HS-27A (cell line): ENCODE results near the gene CMKLR1.

Experiments
- DNase-seq: peaks from one replicate; pipeline ENCODE4 v3.0.0-alpha.2; 2012; ENCODE audit warnings: low read depth, missing footprints

CMKLR1 gene

DNA sequence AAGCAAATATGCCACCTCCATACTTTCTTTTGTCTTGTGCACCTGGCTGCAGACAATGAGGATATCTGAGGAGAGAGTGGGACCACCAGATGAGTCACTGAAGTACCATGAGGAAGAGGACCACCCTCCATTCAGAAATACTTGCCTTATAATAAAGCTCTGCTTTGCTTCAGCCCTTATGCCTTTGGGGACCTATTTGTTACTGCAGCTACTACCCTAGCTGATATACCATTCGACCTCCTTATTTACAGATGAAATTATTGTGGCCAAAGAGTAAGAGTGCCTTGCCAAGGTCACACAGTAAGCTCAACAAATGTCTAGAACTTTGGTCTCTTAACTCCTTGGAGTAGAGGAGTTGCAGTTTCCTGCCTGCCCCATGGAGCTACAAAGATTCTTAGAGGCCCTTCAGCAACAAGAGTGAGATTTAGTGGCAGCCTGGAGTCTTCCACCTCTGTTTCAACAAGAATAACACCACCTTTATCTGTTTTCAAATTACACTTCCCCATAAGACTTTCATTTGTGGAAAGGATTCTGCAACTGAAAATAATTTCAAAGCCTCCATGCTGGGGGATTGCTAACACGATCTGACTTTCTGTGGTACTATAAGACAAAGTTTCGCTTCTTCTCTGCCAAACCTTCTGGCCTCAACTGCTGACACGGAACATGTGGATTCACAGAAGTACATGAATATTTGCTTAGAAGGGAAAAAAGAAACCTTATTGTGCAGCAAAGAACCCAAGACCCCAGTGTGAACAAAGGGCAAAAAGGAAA is 3.6 kb downstream of the CMKLR1 start:
- DNase-seq: no peak

- DNase-seq: no peak
Observed at GRCh38 chr12:108333898-108334699, 5.0 kb downstream of the CMKLR1 start.

- DNase-seq: no peak
Observed at GRCh38 chr12:108332791-108333382, 6.2 kb downstream of the CMKLR1 start.

DNA sequence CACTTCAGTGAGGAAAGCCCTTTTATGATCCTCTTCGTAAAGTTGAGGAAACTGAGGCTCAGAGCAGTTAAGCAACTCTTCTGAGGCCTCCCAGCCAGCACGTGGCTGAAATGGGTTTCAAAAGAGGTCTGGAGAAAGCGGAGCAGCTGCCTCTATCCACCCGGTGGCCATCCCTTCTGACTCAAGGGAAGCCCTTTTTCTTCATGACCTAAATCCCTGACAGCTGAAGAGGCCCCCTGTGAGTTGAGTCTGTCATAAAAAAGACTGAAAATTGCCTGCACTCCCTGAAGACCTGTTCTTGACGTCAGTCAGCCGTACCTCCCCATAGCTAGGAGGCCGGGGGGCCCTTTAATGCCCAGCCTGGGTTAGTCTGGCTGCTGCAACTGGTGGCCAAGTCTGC is 10.7 kb downstream of the CMKLR1 start:
- no peak for DNase-seq

- no peak for DNase-seq
Observed at GRCh38 chr12:108327621-108328344, 11.3 kb downstream of the CMKLR1 start.

DNA sequence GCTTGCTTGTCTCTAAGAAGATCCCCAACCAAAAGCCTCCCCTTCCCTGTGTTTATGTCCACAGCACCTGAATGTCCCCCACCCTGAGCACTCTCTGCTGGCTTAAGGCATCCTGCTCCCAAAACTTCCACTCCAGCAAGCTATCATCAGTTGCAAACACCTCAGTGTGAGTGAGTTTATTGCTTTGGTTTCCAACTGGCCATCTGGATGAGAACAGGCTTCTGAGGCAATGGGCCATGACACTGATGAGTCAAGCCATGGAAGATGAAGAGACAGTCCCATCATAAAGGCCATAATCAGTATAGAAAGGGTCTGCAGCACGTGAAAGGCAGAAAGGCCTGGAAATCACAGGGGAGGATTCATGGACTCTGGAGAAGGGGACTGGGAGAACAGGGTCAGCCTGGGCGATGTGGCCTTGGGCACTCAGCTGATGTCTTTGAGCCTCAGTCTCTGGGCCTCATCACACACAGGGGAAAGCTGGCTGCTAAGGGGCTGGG is 12.8 kb downstream of the CMKLR1 start:
- DNase-seq: no peak

- DNase-seq: no peak
Observed at GRCh38 chr12:108325549-108325948, 13.6 kb downstream of the CMKLR1 start.

DNA sequence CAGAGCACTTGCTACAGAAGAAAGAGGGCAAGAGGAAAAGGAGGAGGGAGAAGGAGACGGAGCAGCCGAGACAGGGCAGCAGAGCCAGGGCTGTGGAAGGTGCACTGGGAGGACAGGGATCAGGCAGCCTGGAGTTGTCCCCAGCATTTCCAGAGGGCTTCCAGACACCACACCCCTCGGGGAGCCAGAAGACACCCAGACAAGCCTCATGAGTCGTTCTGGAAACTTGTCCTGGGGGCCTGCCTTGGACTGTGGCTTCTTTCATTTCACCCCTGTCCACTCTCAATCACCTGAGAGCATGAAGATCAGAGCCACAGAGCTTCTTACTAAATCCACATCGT is 14.1 kb downstream of the CMKLR1 start:
- no peak for DNase-seq

GRCh38 chr12:108324351-108325017 is 14.6 kb downstream of the CMKLR1 start:
- DNase-seq: no peak

DNA sequence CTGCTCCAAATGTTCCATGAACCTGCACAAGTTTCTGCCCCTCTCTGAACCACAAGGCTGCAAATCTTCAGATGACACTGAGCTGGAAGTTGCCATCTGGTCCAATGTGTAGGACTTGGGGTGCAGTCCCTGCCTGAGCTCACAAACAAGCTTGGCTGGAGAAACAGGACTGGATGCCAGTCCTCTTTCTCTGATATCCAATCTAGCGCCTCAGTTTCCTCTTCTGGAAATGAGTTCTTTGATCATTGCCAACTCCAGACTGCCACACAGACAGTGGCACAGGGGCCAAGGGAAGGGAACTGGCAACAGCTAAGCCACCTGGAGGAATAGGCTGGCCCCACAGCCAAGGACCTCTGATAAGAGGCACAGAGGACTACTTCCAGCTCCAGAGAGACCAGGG is 15.5 kb downstream of the CMKLR1 start:
- no peak for DNase-seq

- DNase-seq: no peak
Observed at GRCh38 chr12:108322998-108323397, 16.1 kb downstream of the CMKLR1 start.

GRCh38 chr12:108321688-108322087 is 17.4 kb downstream of the CMKLR1 start:
- no peak for DNase-seq

DNA sequence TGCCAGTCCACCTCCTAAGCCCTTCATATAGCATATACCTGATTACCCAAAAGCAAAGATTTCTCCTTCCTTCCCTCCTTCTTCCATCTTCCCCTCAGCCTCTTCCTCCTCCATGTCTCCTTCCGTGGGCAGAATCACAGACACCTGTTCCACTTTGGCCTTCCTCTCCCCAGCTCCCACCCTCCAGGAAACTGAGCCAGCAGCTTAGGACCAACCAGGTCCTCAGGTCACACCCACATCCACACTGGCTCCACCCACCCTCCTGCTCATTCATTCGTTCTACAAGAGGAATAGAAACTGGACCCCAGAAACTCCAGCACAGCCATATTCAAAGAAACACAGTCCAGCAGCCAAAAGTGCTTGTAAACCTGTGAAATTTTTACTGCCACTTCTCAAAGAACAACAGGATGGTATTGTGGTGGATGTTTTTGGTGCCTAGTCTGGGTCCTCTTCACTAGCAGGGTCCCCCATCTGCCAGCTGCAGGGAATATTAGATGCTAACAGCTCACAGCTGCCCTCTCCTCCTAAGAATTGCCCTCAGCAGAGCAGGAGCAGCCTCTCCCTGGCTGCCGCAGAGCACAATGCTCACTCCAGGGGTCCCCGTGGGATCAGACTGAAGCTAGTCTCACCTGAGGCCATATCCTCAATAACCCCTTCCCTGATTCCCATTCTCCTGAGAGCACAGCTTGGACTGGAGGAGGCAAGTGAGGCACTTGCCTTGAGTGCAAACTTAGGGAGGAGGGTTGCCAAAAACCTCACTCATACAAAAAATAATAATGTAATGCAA is 18.4 kb downstream of the CMKLR1 start:
- DNase-seq: no peak

- DNase-seq: no peak
Observed at GRCh38 chr12:108319277-108320234, 19.6 kb downstream of the CMKLR1 start.

DNA sequence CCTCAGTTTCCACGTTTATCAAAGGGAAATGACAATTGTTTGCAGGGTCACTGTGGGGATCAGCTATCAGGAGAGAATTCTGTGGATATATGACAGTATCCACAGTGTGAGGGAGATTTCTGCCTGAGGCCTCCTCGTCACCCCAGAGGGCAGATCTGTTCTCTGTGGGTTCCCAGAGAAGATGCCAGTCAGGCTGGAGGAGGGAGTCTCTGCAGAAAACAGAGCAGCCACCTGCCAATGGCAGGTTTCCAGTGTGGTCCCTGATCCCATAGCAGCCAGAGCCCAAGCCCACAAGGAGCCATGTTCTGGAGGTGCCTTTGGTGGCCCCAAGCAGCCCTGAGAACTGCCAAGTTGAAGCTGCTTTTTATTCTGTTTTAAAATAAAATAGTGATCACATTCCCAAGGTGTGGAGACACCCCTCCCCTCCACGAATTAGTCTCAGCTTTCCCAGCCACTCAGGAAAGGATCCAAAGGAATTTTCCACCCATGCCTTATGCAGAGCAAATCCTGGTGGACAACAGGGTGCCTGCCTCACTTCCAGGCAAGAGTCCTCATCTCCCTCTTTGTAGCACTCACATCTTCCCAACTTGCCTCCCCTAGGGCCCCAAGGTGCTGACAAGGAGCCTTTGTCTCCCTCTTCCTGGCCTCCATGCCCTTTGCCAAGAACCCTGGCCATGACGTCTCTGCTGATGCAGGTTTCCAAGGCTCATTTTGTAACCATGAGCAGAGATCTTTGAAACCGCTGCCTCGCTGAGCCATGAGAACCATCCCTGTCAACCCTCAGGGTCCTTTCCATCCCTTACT is 20.4 kb downstream of the CMKLR1 start:
- DNase-seq: no peak

- no peak for DNase-seq
Observed at GRCh38 chr12:108317308-108318234, 21.5 kb downstream of the CMKLR1 start.

GRCh38 chr12:108316176-108317086 is 22.7 kb downstream of the CMKLR1 start:
- DNase-seq: no peak
